Heart left ventricle (tissue), 16 donors: ENCODE data around the gene TBL1X. TPM values are rescaled to one million over a fixed set of nuclear protein-coding genes. Genes with fewer than 3 reads are reported as not detected.

Experiments
- ATAC-seq, 4 donors: fragments of 200-7000 bp; cut with Tn5 transposase; one replicate each; pipeline ENCODE4 v1.9.1; 2020 to 2022; ENCODE audit warnings: moderate library complexity in 4 of 4, mild to moderate bottlenecking in 3 of 4, moderate number of reproducible peaks in 1 of 4
- DNase-seq, 5 donors: peaks; one replicate each; pipeline ENCODE4 v3.0.0-alpha.2; 2020
- H3K27ac ChIP-seq, 12 donors: fragments of 200-600 bp; sonication (generic) in 4 of 12; one replicate each; pipeline versions ENCODE4 v1.5.0 to v1.8.0; 2016 to 2022; ENCODE audit warnings: mild to moderate bottlenecking in 2 of 12
- H3K27me3 ChIP-seq, 9 donors: fragments of 200-600 bp; sonication (generic) in 2 of 9; one replicate each; pipeline versions ENCODE4 v1.5.1 to v1.8.0; 2016 to 2022; ENCODE audit warnings: mild to moderate bottlenecking in 3 of 9
- H3K36me3 ChIP-seq, 9 donors: fragments of 200-600 bp; sonication (generic) in 2 of 9; one replicate each; pipeline versions ENCODE4 v1.5.0 to v1.8.0; 2018 to 2022; ENCODE audit warnings: mild to moderate bottlenecking in 2 of 9
- H3K4me1 ChIP-seq, 12 donors: fragments of 200-600 bp; sonication (generic) in 4 of 12; one replicate each; pipeline versions ENCODE4 v1.5.0 to v1.8.0; 2016 to 2022; ENCODE audit warnings: mild to moderate bottlenecking in 3 of 12
- H3K4me3 ChIP-seq, 12 donors: fragments of 200-600 bp; sonication (generic) in 4 of 12; one replicate each; pipeline versions ENCODE4 v1.5.0 to v1.8.0; 2017 to 2022; ENCODE audit warnings: mild to moderate bottlenecking in 9 of 12, moderate library complexity in 4 of 12
- H3K9me3 ChIP-seq, 12 donors: fragments of 200-600 bp; sonication (generic) in 4 of 12; one replicate each; pipeline versions ENCODE4 v1.5.0 to v1.8.0; 2016 to 2022; ENCODE audit warnings: mild to moderate bottlenecking in 1 of 12
- POLR2A ChIP-seq, 2 donors: fragments of 450-650 bp; IDR thresholded peaks; one replicate each; pipeline ENCODE4 v1.6.1; 2017; ENCODE audit warnings: antibody characterized with exemption in 2 of 2, mild to moderate bottlenecking in 2 of 2, moderate library complexity in 2 of 2
- WGBS, 4 donors: extraction: QIAGEN DNeasy Blood & Tissue Kit in 2 of 4; methylation state at CpG; one replicate each; pipeline versions ENCODE4 v1.1.5 to v1.1.7; 2013 to 2018; 5-methylcytosine and 5-hydroxymethylcytosine counted together
- intact Hi-C, 10 donors: fragments of 100-400 bp; cut with DNase I; formaldehyde crosslinking; loops; one replicate each; pipeline versions ENCODE4 v1.11.1 to v1.14.2; 2022
- polyA plus RNA-seq, 2 donors: library from polyadenylated mRNA; stranded (reverse); fragments of 200-250 nt; gene quantifications; one replicate each; pipeline ENCODE4 v1.2.3, GENCODE V29; 2013
- total RNA-seq, 9 donors: library from RNA; depleted of rRNA in 2 of 9; stranded (reverse); fragments of >200 nt in 2 of 9; fragmentation: NEBNext Ultra II Directional in 3 of 9; extraction: Animal tissue kit (Norgen Biotek cat#: 25700) in 3 of 9; gene quantifications; one replicate each; pipeline versions ENCODE4 v1.1.0 to v1.2.4, GENCODE V29; 2016 to 2023
- TF ChIP-seq, protein P1 (sequence below), 12 donors: fragments of 200-600 bp; sonication (generic) in 4 of 12; IDR thresholded peaks; one replicate each; pipeline versions ENCODE4 v1.5.0 to v1.8.0; 2018 to 2022; ENCODE audit warnings: antibody characterized with exemption in 12 of 12, mild to moderate bottlenecking in 5 of 12
- donor health status: ischemic (EF 13 %, LVEDD 7.1; RV severe dilation, severe dysfunction).
- donor health status: healthy with polysubstance abuse.
- donor health status: DM: no; HTN: yes; CAD: no.
- donor health status: DM: no; HTN: no; CAD: no.
- donor health status: ischemic (EF 25% LVEDD 6.9; RV normal size, moderate dysfunction).
- donor health status: ischemic (EF 25% LVEDD 5.7; RV mildly dilated, moderate dysfunction).
- donor health status: healthy.
- donor health status: DM: yes; HTN: yes; CAD: no.
- donor health status: ischemic (EF 35%, LVEDD 5.7; RV mildly dilated, moderate dysfunction).
- donor health status: nonischemic (EF 11% LVEDD 7.7; RV severe dilation, severe dysfunction).
- donor health status: DM: yes; HTN: yes; CAD: no.
- donor health status: PGD.
- donor health status: ischemic (EF 29% LVEDD 5.4; RV normal size, mild dysfunction).
- donor health status: nonischemic (EF 23%, LVEDD 6.1; RV moderate dilation, normal function).

Gene TBL1X
- total and polyA plus RNA-seq, 11 donors = 2.4 to 30.7 (median 9.7) TPM

DNA sequence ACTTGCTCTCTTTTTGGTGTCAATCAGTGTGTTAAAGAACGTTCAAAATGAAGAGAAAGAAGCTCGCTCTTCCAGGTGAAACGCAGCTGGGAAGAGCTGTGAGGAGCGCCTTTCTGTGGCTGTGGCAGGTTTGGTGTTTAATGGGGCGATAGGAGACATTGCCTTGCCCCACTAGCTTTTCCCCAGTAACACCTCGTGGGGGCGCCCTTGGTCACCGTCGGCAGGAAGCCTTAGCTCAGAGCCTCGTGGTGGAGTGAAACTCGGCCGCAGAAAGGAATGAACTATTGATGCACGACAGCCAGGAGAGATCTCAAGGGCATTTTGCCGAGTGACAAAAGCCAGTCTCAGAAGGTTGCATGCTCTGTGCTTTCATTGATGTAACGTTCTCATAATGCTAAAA is 235.7 kb downstream of the TBL1X start:
- no peaks in the 10 kb centered on the region for H3K4me1 ChIP-seq
- H3K27ac ChIP-seq = no peak overlapping the region
- intact Hi-C loops = loop anchor here in 3 of 10 donors (10.0 kb wide), 4 partner anchors 236 to 876 kb away; partner anchors contain the start of gene TBL1X (in 2 of the 3)
- no peak overlapping the region for H3K4me3 ChIP-seq
- H3K9me3 ChIP-seq = peaks cover 0 to 12% (median 0%) of the 10 kb centered on the region in 12 donors
- H3K27me3 ChIP-seq = no peaks in the 10 kb centered on the region
- no peak for ATAC-seq
- TF ChIP-seq POLR2A (IDR thresholded peaks at IDR 0.05) = no peak
- TF ChIP-seq, protein P1, sequence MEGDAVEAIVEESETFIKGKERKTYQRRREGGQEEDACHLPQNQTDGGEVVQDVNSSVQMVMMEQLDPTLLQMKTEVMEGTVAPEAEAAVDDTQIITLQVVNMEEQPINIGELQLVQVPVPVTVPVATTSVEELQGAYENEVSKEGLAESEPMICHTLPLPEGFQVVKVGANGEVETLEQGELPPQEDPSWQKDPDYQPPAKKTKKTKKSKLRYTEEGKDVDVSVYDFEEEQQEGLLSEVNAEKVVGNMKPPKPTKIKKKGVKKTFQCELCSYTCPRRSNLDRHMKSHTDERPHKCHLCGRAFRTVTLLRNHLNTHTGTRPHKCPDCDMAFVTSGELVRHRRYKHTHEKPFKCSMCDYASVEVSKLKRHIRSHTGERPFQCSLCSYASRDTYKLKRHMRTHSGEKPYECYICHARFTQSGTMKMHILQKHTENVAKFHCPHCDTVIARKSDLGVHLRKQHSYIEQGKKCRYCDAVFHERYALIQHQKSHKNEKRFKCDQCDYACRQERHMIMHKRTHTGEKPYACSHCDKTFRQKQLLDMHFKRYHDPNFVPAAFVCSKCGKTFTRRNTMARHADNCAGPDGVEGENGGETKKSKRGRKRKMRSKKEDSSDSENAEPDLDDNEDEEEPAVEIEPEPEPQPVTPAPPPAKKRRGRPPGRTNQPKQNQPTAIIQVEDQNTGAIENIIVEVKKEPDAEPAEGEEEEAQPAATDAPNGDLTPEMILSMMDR (IDR thresholded peaks at IDR 0.05) = no peak
- DNase-seq = no peak
- 67 to 86% (median 81%) methylated on average over 15 of the region's 15 CpGs for WGBS, 4 donors
- H3K36me3 ChIP-seq = peaks cover 0 to 4% (median 0%) of the 10 kb centered on the region in 9 donors

- Histone ChIP-seq H3K9me3 (peaks cover 0 to 15% (median 0%) of the 10 kb centered on the region in 12 donors), H3K27me3 (no peaks in the 10 kb centered on the region), H3K36me3 (peaks cover 0 to 4% (median 0%) of the 10 kb centered on the region in 9 donors), H3K4me3 (no peak overlapping the region), H3K4me1 (no peaks in the 10 kb centered on the region), H3K27ac (no peak overlapping the region)
- TF ChIP-seq POLR2A (IDR thresholded peaks at IDR 0.05) = no peak
- TF ChIP-seq, protein P1 (IDR thresholded peaks at IDR 0.05) = no peak
- 93 to 98% (median 96%) methylated on average over 12 of the region's 12 CpGs for WGBS, 4 donors
- no peak for ATAC-seq
- intact Hi-C loops = loop anchor here in 3 of 10 donors (10.0 kb wide), 4 partner anchors 237 to 877 kb away; partner anchors contain the start of gene TBL1X (in 2 of the 3)
- no peak for DNase-seq
Measured at GRCh38 chrX:9701790-9702189, 236.9 kb downstream of the TBL1X start.

- Histone ChIP-seq H3K27me3 (no peaks in the 10 kb centered on the region), H3K4me1 (no peaks in the 10 kb centered on the region), H3K36me3 (peaks cover 0 to 3% (median 0%) of the 10 kb centered on the region in 9 donors), H3K4me3 (no peak overlapping the region), H3K27ac (no peak overlapping the region), H3K9me3 (peaks cover 0 to 15% (median 0%) of the 10 kb centered on the region in 12 donors)
- TF ChIP-seq, protein P1 (IDR thresholded peaks at IDR 0.05) = no peak
- no peak for TF ChIP-seq POLR2A (IDR thresholded peaks at IDR 0.05)
- no peak for DNase-seq
- ATAC-seq = no peak
- intact Hi-C loops = loop anchor here in 3 of 10 donors (10.0 kb wide), 4 partner anchors 239 to 879 kb away; partner anchors contain the start of gene TBL1X (in 2 of the 3)
- 91 to 97% (median 96%) methylated on average over 12 to 14 of the region's 14 CpGs for WGBS, 4 donors
Measured at GRCh38 chrX:9703406-9703805, 238.5 kb downstream of the TBL1X start.

DNA sequence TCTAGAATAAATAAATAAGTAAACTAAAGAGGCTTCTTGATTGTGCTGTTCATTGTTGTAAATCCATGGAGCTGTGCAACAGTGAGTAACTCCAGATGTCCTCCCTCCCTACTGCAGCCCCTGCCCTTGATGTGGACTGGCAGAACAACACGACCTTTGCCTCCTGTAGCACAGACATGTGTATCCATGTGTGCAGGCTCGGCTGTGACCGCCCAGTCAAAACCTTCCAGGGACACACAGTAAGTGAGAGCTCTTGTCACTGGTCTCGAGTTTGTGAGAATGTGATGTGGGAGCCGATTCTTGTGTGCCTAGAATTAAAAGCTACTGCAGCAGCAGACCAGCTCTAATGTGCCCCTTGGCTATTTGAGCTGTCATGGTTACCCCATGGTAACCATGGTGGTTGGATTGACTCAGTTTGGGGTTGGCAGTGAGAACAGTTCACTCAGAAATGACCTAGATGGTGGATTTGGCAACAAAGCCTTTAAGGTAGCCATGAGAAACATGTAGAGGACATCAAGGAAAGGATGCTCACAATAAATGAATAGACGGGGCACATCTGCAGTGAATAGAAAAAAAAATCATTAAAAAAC is 240.1 kb downstream of the TBL1X start:
- intact Hi-C loops = loop anchor here in 5 of 10 donors (5.0 to 10.0 kb wide), 10 partner anchors 240 to 958 kb away; partner anchors contain the start of gene TBL1X (in 2 of the 5)
- Histone ChIP-seq H3K27me3 (no peaks in the 10 kb centered on the region), H3K9me3 (peaks cover 0 to 15% (median 0%) of the 10 kb centered on the region in 12 donors), H3K4me1 (peaks cover 0 to 4% (median 0%) of the 10 kb centered on the region in 12 donors), H3K36me3 (peaks cover 0 to 9% (median 6%) of the 10 kb centered on the region in 9 donors), H3K27ac (no peak overlapping the region), H3K4me3 (no peak overlapping the region)
- TF ChIP-seq, protein P1 (IDR thresholded peaks at IDR 0.05) = no peak
- TF ChIP-seq POLR2A (IDR thresholded peaks at IDR 0.05) = no peak
- ATAC-seq (no peak), DNase-seq (no peak)
- 86 to 99% (median 92%) methylated on average over 6 of the region's 6 CpGs for WGBS, 4 donors
